ENCODE data around the gene LHB. TPM values are rescaled to one million over a fixed set of nuclear protein-coding genes. Genes with fewer than 3 reads are reported as not detected.
A peak's percentile ranks its signal among the peaks of the same experiment; 100 is the strongest.

Gene LHB
- polyA plus RNA-seq, 1 donor (not counting 4 experiments of a cell fraction or from before 2014, with no cell fraction given), result not detected

DNA sequence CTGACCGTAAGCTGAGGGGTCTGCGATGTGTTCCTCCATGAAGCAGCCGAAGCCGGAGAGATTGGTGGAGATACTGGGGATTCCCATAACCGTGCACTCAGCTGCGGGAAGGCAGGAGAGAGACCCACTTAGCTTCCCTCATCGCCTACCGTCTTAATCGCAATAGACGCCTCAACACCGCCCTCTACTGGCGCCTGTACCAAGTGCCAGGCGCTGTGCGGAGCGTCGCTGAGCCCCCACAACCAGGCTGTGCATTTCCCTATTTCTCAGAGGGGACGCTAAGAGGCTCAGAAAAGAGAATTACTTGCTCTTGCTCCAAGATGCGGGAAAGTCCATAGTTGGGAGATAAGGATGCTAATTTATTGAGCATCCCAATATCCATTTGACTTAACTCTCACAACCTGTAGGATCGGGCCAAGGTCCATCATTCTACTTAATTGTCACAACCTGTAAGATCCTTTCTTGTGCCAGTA, 45.9 kb downstream of the LHB start:
- DNase-seq (ENCODE audit: low read depth, low spot score) (no peak), FAIRE-seq (peak; percentile 17)
- no peak overlapping the region for H3K9ac ChIP-seq (ENCODE audit: control insufficient read depth, extremely low read depth, insufficient read depth, low read length)
- peaks cover 3% of the 10 kb centered on the region for H3K79me2 ChIP-seq (ENCODE audit: control insufficient read depth, insufficient read depth, low read length)
- peaks cover 4% of the 10 kb centered on the region for H3K9me1 ChIP-seq (ENCODE audit: control insufficient read depth, extremely low read depth, insufficient read depth, low read length)
- H3K27me3 ChIP-seq (ENCODE audit: control insufficient read depth, extremely low read depth, insufficient read depth, low read length), result no peaks in the 10 kb centered on the region
- H3K4me1 ChIP-seq (ENCODE audit: control insufficient read depth, extremely low read depth, insufficient read depth, low read length), result peaks cover 8% of the 10 kb centered on the region
- no peak overlapping the region for H3K4me3 ChIP-seq (ENCODE audit: control insufficient read depth in 2 of 3, extremely low read depth in 1 of 3, insufficient read depth in 2 of 3, low read depth in 1 of 3, low read length in 3 of 3)
- TF ChIP-seq EZH2 (IDR thresholded peaks at IDR 0.05; ENCODE audit: low read length), result no peak
- TF ChIP-seq, protein P1, sequence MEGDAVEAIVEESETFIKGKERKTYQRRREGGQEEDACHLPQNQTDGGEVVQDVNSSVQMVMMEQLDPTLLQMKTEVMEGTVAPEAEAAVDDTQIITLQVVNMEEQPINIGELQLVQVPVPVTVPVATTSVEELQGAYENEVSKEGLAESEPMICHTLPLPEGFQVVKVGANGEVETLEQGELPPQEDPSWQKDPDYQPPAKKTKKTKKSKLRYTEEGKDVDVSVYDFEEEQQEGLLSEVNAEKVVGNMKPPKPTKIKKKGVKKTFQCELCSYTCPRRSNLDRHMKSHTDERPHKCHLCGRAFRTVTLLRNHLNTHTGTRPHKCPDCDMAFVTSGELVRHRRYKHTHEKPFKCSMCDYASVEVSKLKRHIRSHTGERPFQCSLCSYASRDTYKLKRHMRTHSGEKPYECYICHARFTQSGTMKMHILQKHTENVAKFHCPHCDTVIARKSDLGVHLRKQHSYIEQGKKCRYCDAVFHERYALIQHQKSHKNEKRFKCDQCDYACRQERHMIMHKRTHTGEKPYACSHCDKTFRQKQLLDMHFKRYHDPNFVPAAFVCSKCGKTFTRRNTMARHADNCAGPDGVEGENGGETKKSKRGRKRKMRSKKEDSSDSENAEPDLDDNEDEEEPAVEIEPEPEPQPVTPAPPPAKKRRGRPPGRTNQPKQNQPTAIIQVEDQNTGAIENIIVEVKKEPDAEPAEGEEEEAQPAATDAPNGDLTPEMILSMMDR (optimal IDR thresholded peaks at IDR 0.05 in 1 of 3, IDR thresholded peaks at IDR 0.05 in 1 of 3, conservative IDR thresholded peaks at IDR 0.05 in 1 of 3; ENCODE audit: extremely low read depth in 1 of 3, insufficient read depth in 2 of 3, low read length in 3 of 3), result peak; percentile 87 to 94 (median 89)
- H3K36me3 ChIP-seq (ENCODE audit: control insufficient read depth in 2 of 2, extremely low read depth in 1 of 2, insufficient read depth in 2 of 2, low read length in 2 of 2), result peaks cover 26 to 34% of the 10 kb centered on the region in 2 experiments
- dilution Hi-C loops (cut with MboI; ENCODE audit: extremely low pct_ligation_motif_present, low sequenced_read_pairs), result no loop called here
- H4K20me1 ChIP-seq (ENCODE audit: control insufficient read depth, extremely low read depth, insufficient read depth, low read length), result peaks cover 4% of the 10 kb centered on the region
- H3K9me3 ChIP-seq (ENCODE audit: control insufficient read depth, low read depth, low read length), result no peaks in the 10 kb centered on the region
- H2AFZ ChIP-seq (ENCODE audit: control insufficient read depth, low read length), result no peak overlapping the region
- H3K27ac ChIP-seq (ENCODE audit: control insufficient read depth, insufficient read depth, low read length), result no peak overlapping the region
- H3K4me2 ChIP-seq (ENCODE audit: control insufficient read depth, extremely low read depth, insufficient read depth, low read depth, low read length), result no peak overlapping the region

DNA sequence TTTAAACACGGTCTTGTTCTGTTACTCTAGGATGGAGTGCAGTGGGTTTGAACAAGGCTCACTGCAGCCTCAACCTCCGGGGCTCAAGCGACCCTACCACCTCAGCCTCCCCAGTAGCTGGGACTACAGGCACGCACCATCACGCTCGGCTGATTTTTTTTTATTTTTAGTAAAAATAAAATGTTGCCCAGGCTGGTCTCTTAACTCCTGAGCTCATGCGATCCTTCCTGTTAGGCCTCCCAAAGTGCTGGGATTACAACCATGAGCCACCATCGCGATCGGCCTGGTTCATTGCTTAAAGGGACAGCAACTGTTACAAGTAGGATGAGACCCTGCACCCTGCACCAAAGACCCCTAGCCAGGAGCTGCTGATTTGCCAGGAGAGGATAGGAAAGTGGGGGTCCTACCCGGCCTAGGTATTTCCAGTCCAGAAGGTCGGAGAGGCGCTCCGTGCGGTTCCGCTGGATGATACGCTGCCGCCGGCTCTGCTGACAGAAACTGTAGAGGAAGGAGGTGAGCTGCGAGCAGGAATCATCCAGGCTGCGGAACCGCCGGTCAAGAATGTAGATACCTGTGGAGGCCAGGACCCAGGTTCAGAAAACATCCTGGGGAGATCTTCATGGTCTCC, 46.6 kb downstream of the LHB start:
- Histone ChIP-seq H3K9me1 (ENCODE audit: control insufficient read depth, extremely low read depth, insufficient read depth, low read length) (peaks cover 4% of the 10 kb centered on the region), H3K4me1 (ENCODE audit: control insufficient read depth, extremely low read depth, insufficient read depth, low read length) (peaks cover 9% of the 10 kb centered on the region), H3K79me2 (ENCODE audit: control insufficient read depth, insufficient read depth, low read length) (peaks cover 7% of the 10 kb centered on the region), H3K27me3 (ENCODE audit: control insufficient read depth, extremely low read depth, insufficient read depth, low read length) (no peaks in the 10 kb centered on the region), H3K36me3 (ENCODE audit: control insufficient read depth in 2 of 2, extremely low read depth in 1 of 2, insufficient read depth in 2 of 2, low read length in 2 of 2) (peaks cover 26 to 34% of the 10 kb centered on the region in 2 experiments), H3K9me3 (ENCODE audit: control insufficient read depth, low read depth, low read length) (no peaks in the 10 kb centered on the region), H3K4me3 (ENCODE audit: control insufficient read depth in 2 of 3, extremely low read depth in 1 of 3, insufficient read depth in 2 of 3, low read depth in 1 of 3, low read length in 3 of 3) (no peak overlapping the region), H3K4me2 (ENCODE audit: control insufficient read depth, extremely low read depth, insufficient read depth, low read depth, low read length) (no peak overlapping the region), H4K20me1 (ENCODE audit: control insufficient read depth, extremely low read depth, insufficient read depth, low read length) (peaks cover 6% of the 10 kb centered on the region), H3K27ac (ENCODE audit: control insufficient read depth, insufficient read depth, low read length) (no peak overlapping the region), H2AFZ (ENCODE audit: control insufficient read depth, low read length) (no peak overlapping the region), H3K9ac (ENCODE audit: control insufficient read depth, extremely low read depth, insufficient read depth, low read length) (no peak overlapping the region)
- DNase-seq (ENCODE audit: low read depth, low spot score) (no peak), FAIRE-seq (no peak)
- TF ChIP-seq, protein P1 (optimal IDR thresholded peaks at IDR 0.05 in 1 of 3, IDR thresholded peaks at IDR 0.05 in 1 of 3, conservative IDR thresholded peaks at IDR 0.05 in 1 of 3; ENCODE audit: extremely low read depth in 1 of 3, insufficient read depth in 2 of 3, low read length in 3 of 3), result no peak
- TF ChIP-seq EZH2 (IDR thresholded peaks at IDR 0.05; ENCODE audit: low read length), result no peak
- dilution Hi-C loops (cut with MboI; ENCODE audit: extremely low pct_ligation_motif_present, low sequenced_read_pairs), result no loop called here

Measured in keratinocyte (primary cell).